Measurements from ENCODE around the gene CALD1. TPM values are rescaled to one million over a fixed set of nuclear protein-coding genes. Genes with fewer than 3 reads are reported as not detected.

CALD1 gene
- total RNA-seq, 3 donors from 2014 or later: 252 to 335 (median 266) TPM

DNA sequence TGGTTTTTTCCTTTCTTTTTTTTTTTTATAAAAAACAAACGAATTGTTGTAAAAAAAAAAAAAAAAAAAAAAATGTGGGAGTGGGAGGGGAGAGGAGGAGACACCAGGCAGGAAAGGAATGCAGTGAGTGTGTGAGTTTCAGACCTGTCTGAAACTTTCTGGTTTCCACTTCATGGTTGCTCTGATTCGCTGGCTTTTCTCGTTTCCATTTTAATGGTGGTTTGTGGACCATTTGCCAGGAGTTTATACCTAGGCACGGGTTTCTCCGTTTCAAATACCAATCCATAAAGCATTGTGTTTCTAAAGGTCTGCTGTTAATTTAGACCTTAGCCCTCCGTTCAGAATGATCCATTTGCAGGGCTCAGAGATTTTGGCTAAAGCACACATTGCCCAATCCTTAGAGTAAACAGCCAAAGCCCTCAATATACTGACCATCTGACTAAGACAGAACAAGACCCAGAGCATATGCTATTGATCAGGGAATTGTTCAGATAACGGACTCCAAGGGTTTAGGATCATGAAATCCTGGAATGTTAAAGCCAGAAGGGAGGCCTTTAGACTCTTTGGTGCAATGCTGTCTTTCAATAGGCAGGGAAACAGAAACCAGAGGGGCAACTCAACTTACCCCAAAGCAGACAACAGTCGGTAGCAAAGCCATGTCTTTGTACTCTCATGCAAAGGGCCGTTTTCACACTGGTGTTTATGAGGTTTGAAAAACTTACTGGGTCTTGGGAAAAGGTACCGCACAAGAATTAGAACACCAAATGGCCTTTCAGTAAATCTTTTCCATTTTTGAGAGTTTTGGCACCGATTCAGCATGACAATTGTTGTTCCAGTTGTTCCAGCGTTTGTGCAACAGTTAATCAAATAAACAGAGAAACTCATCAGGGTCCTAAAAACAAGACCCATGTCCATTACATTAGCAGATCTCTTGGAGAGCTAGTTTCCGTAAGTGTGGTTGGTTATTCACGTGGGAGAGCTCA lies 112.6 kb downstream of the CALD1 start:
- peak overlapping the region; percentile 84 to 90 for H3K27ac ChIP-seq

DNA sequence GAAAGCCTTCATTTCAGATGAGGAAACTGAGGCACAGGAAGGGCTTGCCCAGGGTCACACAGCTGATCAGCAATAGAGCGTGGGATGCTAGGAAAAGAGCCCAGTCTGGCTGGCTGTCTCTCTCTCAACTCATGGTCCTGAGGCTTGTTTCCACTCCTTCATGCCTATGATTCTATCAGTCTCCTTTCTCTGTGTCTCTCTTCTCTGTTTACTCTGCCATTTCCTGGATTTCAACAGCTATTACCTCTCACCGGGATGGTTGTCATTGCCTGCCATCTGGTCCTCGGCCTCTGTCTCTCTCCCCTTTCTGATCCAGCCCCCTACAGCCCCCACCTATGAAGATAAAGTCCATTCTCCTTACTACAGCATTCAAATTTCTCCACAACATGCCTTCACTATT lies 113.5 kb downstream of the CALD1 start:
- peaks cover 0 to 6% of the 10 kb centered on the region in 2 donors for H3K4me1 ChIP-seq
- H3K27me3 ChIP-seq: no peaks in the 10 kb centered on the region
- no peak for TF ChIP-seq POLR2A (IDR thresholded peaks at IDR 0.05)
- no peaks in the 10 kb centered on the region for H3K36me3 ChIP-seq
- DNase-seq (ENCODE audit: low spot score in 2 of 2): no peak
- peak overlapping the region; percentile 84 to 90 for H3K27ac ChIP-seq
- peaks cover 0 to 16% of the 10 kb centered on the region in 2 donors for H3K9me3 ChIP-seq
- peak overlapping the region; percentile 46 to 73 (median 60) for H3K4me3 ChIP-seq
- intact Hi-C loops (cut with DNase I; ENCODE audit: low total_unique reads): no loop called here

More for the DNA sequence above, 112.6 kb downstream of the CALD1 start:
- H3K4me1 ChIP-seq: peaks cover 0 to 6% of the 10 kb centered on the region in 2 donors
- H3K36me3 ChIP-seq: no peaks in the 10 kb centered on the region
- intact Hi-C loops (cut with DNase I; ENCODE audit: low total_unique reads): no loop called here
- DNase-seq (ENCODE audit: low spot score in 2 of 2): no peak
- H3K27me3 ChIP-seq: no peaks in the 10 kb centered on the region
- TF ChIP-seq POLR2AphosphoS5 (IDR thresholded peaks at IDR 0.05) (peak in 1 of 3 donors; percentile 53), POLR2A (IDR thresholded peaks at IDR 0.05) (no peak)
- peak overlapping the region; percentile 46 to 73 (median 60) for H3K4me3 ChIP-seq
- peaks cover 0 to 16% of the 10 kb centered on the region in 2 donors for H3K9me3 ChIP-seq

DNA sequence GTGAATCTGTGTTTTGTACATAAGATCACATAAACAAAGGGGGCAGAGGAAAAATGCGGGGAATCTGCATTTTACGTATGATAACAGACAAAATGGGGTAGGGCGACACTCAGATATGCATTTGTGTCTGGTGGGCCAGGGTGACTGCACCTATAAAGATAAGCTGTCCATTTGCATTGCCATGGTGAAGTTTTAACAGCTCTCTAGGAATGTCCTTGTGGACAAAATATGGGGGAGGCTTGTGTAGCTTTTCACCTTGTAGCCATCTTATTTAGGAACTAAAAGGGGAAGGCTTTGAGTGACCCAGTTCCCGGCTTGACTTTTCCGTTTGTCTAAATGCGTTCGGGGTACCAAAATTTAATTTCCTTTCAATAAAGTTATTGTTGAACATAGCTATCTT lies 114.5 kb downstream of the CALD1 start:
- H3K36me3 ChIP-seq: no peaks in the 10 kb centered on the region
- no peaks in the 10 kb centered on the region for H3K27me3 ChIP-seq
- no peak for TF ChIP-seq POLR2AphosphoS5 (IDR thresholded peaks at IDR 0.05)
- TF ChIP-seq, protein P1, sequence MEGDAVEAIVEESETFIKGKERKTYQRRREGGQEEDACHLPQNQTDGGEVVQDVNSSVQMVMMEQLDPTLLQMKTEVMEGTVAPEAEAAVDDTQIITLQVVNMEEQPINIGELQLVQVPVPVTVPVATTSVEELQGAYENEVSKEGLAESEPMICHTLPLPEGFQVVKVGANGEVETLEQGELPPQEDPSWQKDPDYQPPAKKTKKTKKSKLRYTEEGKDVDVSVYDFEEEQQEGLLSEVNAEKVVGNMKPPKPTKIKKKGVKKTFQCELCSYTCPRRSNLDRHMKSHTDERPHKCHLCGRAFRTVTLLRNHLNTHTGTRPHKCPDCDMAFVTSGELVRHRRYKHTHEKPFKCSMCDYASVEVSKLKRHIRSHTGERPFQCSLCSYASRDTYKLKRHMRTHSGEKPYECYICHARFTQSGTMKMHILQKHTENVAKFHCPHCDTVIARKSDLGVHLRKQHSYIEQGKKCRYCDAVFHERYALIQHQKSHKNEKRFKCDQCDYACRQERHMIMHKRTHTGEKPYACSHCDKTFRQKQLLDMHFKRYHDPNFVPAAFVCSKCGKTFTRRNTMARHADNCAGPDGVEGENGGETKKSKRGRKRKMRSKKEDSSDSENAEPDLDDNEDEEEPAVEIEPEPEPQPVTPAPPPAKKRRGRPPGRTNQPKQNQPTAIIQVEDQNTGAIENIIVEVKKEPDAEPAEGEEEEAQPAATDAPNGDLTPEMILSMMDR (IDR thresholded peaks at IDR 0.05): no peak
- TF ChIP-seq POLR2A (IDR thresholded peaks at IDR 0.05): no peak
- H3K4me3 ChIP-seq: peak overlapping the region; percentile 46 to 73 (median 60)
- H3K9me3 ChIP-seq: peaks cover 0 to 16% of the 10 kb centered on the region in 2 donors
- no peak for DNase-seq (ENCODE audit: low spot score in 2 of 2)
- intact Hi-C loops (cut with DNase I; ENCODE audit: low total_unique reads): no loop called here
- peak overlapping the region; percentile 84 to 90 for H3K27ac ChIP-seq
- H3K4me1 ChIP-seq: peaks cover 0 to 6% of the 10 kb centered on the region in 2 donors

GRCh38 chr7:134894928-134895327 lies 115.5 kb downstream of the CALD1 start:
- peaks cover 0 to 16% of the 10 kb centered on the region in 2 donors for H3K9me3 ChIP-seq
- intact Hi-C loops (cut with DNase I; ENCODE audit: low total_unique reads): no loop called here
- peaks cover 0 to 6% of the 10 kb centered on the region in 2 donors for H3K4me1 ChIP-seq
- no peaks in the 10 kb centered on the region for H3K36me3 ChIP-seq
- no peak overlapping the region for H3K27ac ChIP-seq
- no peaks in the 10 kb centered on the region for H3K27me3 ChIP-seq
- TF ChIP-seq POLR2A (IDR thresholded peaks at IDR 0.05) (no peak), POLR2AphosphoS5 (IDR thresholded peaks at IDR 0.05) (no peak)
- TF ChIP-seq, protein P1 (IDR thresholded peaks at IDR 0.05): no peak
- H3K4me3 ChIP-seq: no peak overlapping the region
- no peak for DNase-seq (ENCODE audit: low spot score in 2 of 2)

- no peak overlapping the region for H3K4me3 ChIP-seq
- no peaks in the 10 kb centered on the region for H3K27me3 ChIP-seq
- no peak for DNase-seq (ENCODE audit: low spot score in 2 of 2)
- TF ChIP-seq POLR2A (IDR thresholded peaks at IDR 0.05): no peak
- no peak overlapping the region for H3K27ac ChIP-seq
- intact Hi-C loops (cut with DNase I; ENCODE audit: low total_unique reads): no loop called here
- H3K36me3 ChIP-seq: no peaks in the 10 kb centered on the region
- peaks cover 0 to 16% of the 10 kb centered on the region in 2 donors for H3K9me3 ChIP-seq
- no peaks in the 10 kb centered on the region for H3K4me1 ChIP-seq
These were observed 116.6 kb downstream of the CALD1 start for GRCh38 chr7:134896073-134896472.

GRCh38 chr7:134897936-134898335 lies 118.5 kb downstream of the CALD1 start:
- DNase-seq (ENCODE audit: low spot score in 2 of 2): no peak
- Histone ChIP-seq H3K36me3 (no peaks in the 10 kb centered on the region), H3K27ac (no peak overlapping the region), H3K4me3 (no peak overlapping the region), H3K27me3 (no peaks in the 10 kb centered on the region), H3K4me1 (peaks cover 0 to 4% of the 10 kb centered on the region in 2 donors), H3K9me3 (peaks cover 0 to 16% of the 10 kb centered on the region in 2 donors)
- TF ChIP-seq POLR2A (IDR thresholded peaks at IDR 0.05) (no peak), POLR2AphosphoS5 (IDR thresholded peaks at IDR 0.05) (no peak)
- TF ChIP-seq, protein P1 (IDR thresholded peaks at IDR 0.05): no peak
- intact Hi-C loops (cut with DNase I; ENCODE audit: low total_unique reads): no loop called here
